Neuronal stem cell (in vitro differentiated cells): ENCODE data around the gene RNF123. TPM values are rescaled to one million over a fixed set of nuclear protein-coding genes. Genes with fewer than 3 reads are reported as not detected.

Experiments
- DNase-seq: peaks from one replicate; pipeline ENCODE4 v3.0.0-alpha.2; 2013; ENCODE audit warnings: low spot score
- H2AFZ ChIP-seq: one replicate; pipeline ENCODE4 v1.6.1; 2013; ENCODE audit warnings: mild to moderate bottlenecking, low read length, inconsistent platforms
- H2AK5ac ChIP-seq: 2 replicates; pipeline ENCODE4 v1.6.1; 2013; ENCODE audit warnings: low read depth, mild to moderate bottlenecking, inconsistent platforms, low read length, moderate library complexity, mixed read lengths
- H2BK120ac ChIP-seq: 2 replicates; pipeline ENCODE4 v1.6.1; 2013; ENCODE audit warnings: low read depth, mild to moderate bottlenecking, inconsistent platforms, low read length, moderate library complexity, mixed read lengths
- H2BK12ac ChIP-seq: one replicate; pipeline ENCODE4 v1.6.1; 2013; ENCODE audit warnings: low read length, inconsistent platforms
- H2BK15ac ChIP-seq: 2 replicates; pipeline ENCODE4 v1.6.1; 2013; ENCODE audit warnings: mild to moderate bottlenecking, low read length, inconsistent platforms, mixed read lengths
- H2BK5ac ChIP-seq: one replicate; pipeline ENCODE4 v1.6.1; 2013; ENCODE audit warnings: inconsistent platforms, mild to moderate bottlenecking, low read length, moderate library complexity
- H3K14ac ChIP-seq: one replicate; pipeline ENCODE4 v1.6.1; 2013; ENCODE audit warnings: low read length, inconsistent platforms
- H3K18ac ChIP-seq: 2 replicates; pipeline ENCODE4 v1.6.1; 2013; ENCODE audit warnings: low read length, inconsistent platforms
- H3K23ac ChIP-seq: 2 replicates; pipeline ENCODE4 v1.6.1; 2013; ENCODE audit warnings: low read depth, mild to moderate bottlenecking, mixed read lengths, low read length, inconsistent platforms; ENCODE audit not compliant: poor library complexity
- H3K27ac ChIP-seq: replicated peaks from 3 replicates; pipeline ENCODE4 v1.5.1; 2013; ENCODE audit warnings: low read length, inconsistent platforms
- H3K27me3 ChIP-seq, 3 experiments: 2 replicates each; pipeline ENCODE4 v1.6.1; 2013; ENCODE audit warnings: low read length in 3 of 3, mild to moderate bottlenecking in 2 of 3, inconsistent platforms in 1 of 3, low read depth in 1 of 3, mixed read lengths in 1 of 3, moderate library complexity in 1 of 3; ENCODE audit not compliant: control insufficient read depth in 3 of 3, insufficient read depth in 3 of 3
- H3K36me3 ChIP-seq, 2 donors: replicated peaks in 1 of 2; 2 replicates each; pipeline ENCODE4 v1.6.1; 2013; ENCODE audit warnings: low read length in 2 of 2; ENCODE audit not compliant: control insufficient read depth in 2 of 2, insufficient read depth in 2 of 2
- H3K4ac ChIP-seq: 2 replicates; pipeline ENCODE4 v1.6.1; 2013; ENCODE audit warnings: inconsistent platforms, mild to moderate bottlenecking, low read length, moderate library complexity
- H3K4me1 ChIP-seq, 2 donors: 1 replicate in 1 of 2; 2 replicates in 1 of 2; pipeline ENCODE4 v1.6.1; 2013; ENCODE audit warnings: low read length in 2 of 2, low read depth in 1 of 2; ENCODE audit not compliant: control insufficient read depth in 2 of 2, insufficient read depth in 1 of 2
- H3K4me2 ChIP-seq: one replicate; pipeline ENCODE4 v1.6.1; 2013; ENCODE audit warnings: mild to moderate bottlenecking, low read length, inconsistent platforms; ENCODE audit not compliant: insufficient read depth, poor library complexity, severe bottlenecking
- H3K4me3 ChIP-seq, 2 donors: 2 replicates each; pipeline ENCODE4 v1.5.1; 2013; ENCODE audit warnings: low read length in 2 of 2, mild to moderate bottlenecking in 2 of 2, inconsistent platforms in 1 of 2, moderate library complexity in 1 of 2
- H3K79me1 ChIP-seq: one replicate; pipeline ENCODE4 v1.6.1; 2013; ENCODE audit warnings: low read depth, mild to moderate bottlenecking, inconsistent platforms, low read length, moderate library complexity
- H3K9ac ChIP-seq: one replicate; pipeline ENCODE4 v1.6.1; 2013; ENCODE audit warnings: mild to moderate bottlenecking, low read depth, low read length, inconsistent platforms; ENCODE audit not compliant: poor library complexity
- H3K9me3 ChIP-seq, 2 donors: replicated peaks in 1 of 2; 2 replicates each; pipeline versions ENCODE3 to v1.6.1; 2013; ENCODE audit warnings: low read length in 2 of 2, mild to moderate bottlenecking in 2 of 2, inconsistent platforms in 1 of 2, low read depth in 1 of 2, mixed read lengths in 1 of 2, moderate library complexity in 1 of 2; ENCODE audit not compliant: control insufficient read depth in 2 of 2, insufficient read depth in 1 of 2
- H4K8ac ChIP-seq: one replicate; pipeline ENCODE4 v1.6.1; 2013; ENCODE audit warnings: low read depth, mild to moderate bottlenecking, inconsistent platforms, low read length, moderate library complexity
- H4K91ac ChIP-seq: one replicate; pipeline ENCODE4 v1.6.1; 2013; ENCODE audit warnings: low read length, low read depth, mild to moderate bottlenecking, inconsistent platforms; ENCODE audit not compliant: poor library complexity
- small RNA-seq: library from polyadenylated mRNA; stranded (forward); fragments of <200 nt; extraction: miRNeasy Mini kit (QIAGEN cat#:217004); gene quantifications from one replicate; pipeline ENCODE3, GENCODE V24; 2013; ENCODE audit not compliant: insufficient read depth

RNF123 gene

DNA sequence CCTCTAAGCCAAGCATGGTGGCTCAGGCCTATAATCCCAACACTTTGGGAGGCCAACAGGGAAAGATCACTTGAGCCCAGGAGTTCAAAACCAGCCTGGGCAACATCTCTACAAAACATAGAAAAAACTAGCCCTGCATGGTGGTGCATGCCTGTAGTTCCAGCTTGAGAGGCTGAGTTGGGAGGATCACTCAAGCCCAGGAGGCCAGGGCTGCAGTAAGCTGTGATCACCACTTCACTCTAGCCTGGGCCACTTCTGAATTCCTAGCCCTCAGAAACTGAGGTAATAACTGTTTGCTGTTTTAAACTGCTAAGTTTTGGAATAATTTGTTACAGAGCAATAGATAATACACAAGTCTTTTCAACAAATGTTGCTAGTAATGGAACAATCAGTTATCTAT is 80.6 kb downstream of the RNF123 start:
- peaks cover 3% of the 10 kb centered on the region for H3K79me1 ChIP-seq
- H2BK15ac ChIP-seq = no peak overlapping the region

More for the DNA sequence above, 80.6 kb downstream of the RNF123 start:
- H3K4me1 ChIP-seq = no peaks in the 10 kb centered on the region
- no peak overlapping the region for H2BK120ac ChIP-seq
- no peak overlapping the region for H4K8ac ChIP-seq
- H3K27ac ChIP-seq = no peak overlapping the region
- no peak overlapping the region for H3K23ac ChIP-seq
- no peak overlapping the region for H2BK12ac ChIP-seq
- H3K9ac ChIP-seq = no peak overlapping the region
- no peak overlapping the region for H2AK5ac ChIP-seq
- H3K4ac ChIP-seq = no peak overlapping the region
- H2BK5ac ChIP-seq = no peak overlapping the region
- H3K36me3 ChIP-seq = peaks cover 0 to 37% of the 10 kb centered on the region in 2 donors
- no peak overlapping the region for H3K4me3 ChIP-seq
- no peak for DNase-seq
- no peak overlapping the region for H3K18ac ChIP-seq
- H3K27me3 ChIP-seq = no peaks in the 10 kb centered on the region
- peaks cover 0 to 2% of the 10 kb centered on the region in 2 donors for H3K9me3 ChIP-seq
- no peak overlapping the region for H3K4me2 ChIP-seq
- H3K14ac ChIP-seq = no peak overlapping the region
- H4K91ac ChIP-seq = no peak overlapping the region
- no peak overlapping the region for H2AFZ ChIP-seq

Small RNAs within 50 kb of the gene (small RNA-seq; reads per million reads assigned to genes)
- gene AMIGO3 (not detected), gene COX6CP14 (not detected)
